Lung (tissue), 12 donors: ENCODE results near the gene RXRA. TPM values are rescaled to one million over a fixed set of nuclear protein-coding genes. Genes with fewer than 3 reads are reported as not detected.

Experiments
- ATAC-seq: fragments of 200-7000 bp; cut with Tn5 transposase; one replicate; pipeline ENCODE4 v1.9.1; 2020; ENCODE audit warnings: moderate number of reproducible peaks; ENCODE audit not compliant: insufficient read depth, low FRiP score
- DNase-seq, 3 donors: peaks; one replicate each; pipeline ENCODE4 v3.0.0-alpha.2; 2013 to 2017
- H3K27ac ChIP-seq, 2 donors: one replicate each; pipeline ENCODE4 v1.5.1; 2013; ENCODE audit warnings: mild to moderate bottlenecking in 2 of 2, moderate library complexity in 2 of 2, control low read depth in 1 of 2, inconsistent platforms in 1 of 2, low read depth in 1 of 2, low read length in 1 of 2
- H3K27me3 ChIP-seq, 3 donors: one replicate each; pipeline ENCODE4 v1.5.1; 2013; ENCODE audit warnings: low read length in 2 of 3; ENCODE audit not compliant: control insufficient read depth in 3 of 3, insufficient read depth in 3 of 3
- H3K36me3 ChIP-seq, 4 donors: one replicate each; pipeline ENCODE4 v1.5.1; 2013; ENCODE audit warnings: low read length in 4 of 4, mild to moderate bottlenecking in 1 of 4, moderate library complexity in 1 of 4; ENCODE audit not compliant: control insufficient read depth in 4 of 4, insufficient read depth in 4 of 4
- H3K4me1 ChIP-seq, 5 donors: one replicate each; pipeline ENCODE4 v1.5.1; 2013; ENCODE audit warnings: low read length in 5 of 5, mild to moderate bottlenecking in 2 of 5, moderate library complexity in 1 of 5; ENCODE audit not compliant: control insufficient read depth in 5 of 5, insufficient read depth in 5 of 5
- H3K4me3 ChIP-seq: one replicate; pipeline ENCODE4 v1.5.1; 2013; ENCODE audit warnings: mild to moderate bottlenecking, control low read depth, moderate library complexity
- H3K9ac ChIP-seq, 2 donors: one replicate each; pipeline ENCODE4 v1.5.1; 2013; ENCODE audit warnings: low read length in 2 of 2, control low read depth in 1 of 2; ENCODE audit not compliant: insufficient read depth in 1 of 2
- H3K9me3 ChIP-seq, 4 donors: one replicate each; pipeline ENCODE4 v1.5.1; 2013; ENCODE audit warnings: low read length in 3 of 4, mild to moderate bottlenecking in 1 of 4, moderate library complexity in 1 of 4; ENCODE audit not compliant: control insufficient read depth in 4 of 4, insufficient read depth in 3 of 4
- CTCF ChIP-seq: IDR thresholded peaks from 2 replicates; pipeline ENCODE4 v1.5.1; 2012; ENCODE audit warnings: mild to moderate bottlenecking; ENCODE audit errors: control extremely low read depth, extremely low read depth
- WGBS, 2 donors: extraction: QIAGEN DNeasy Blood & Tissue Kit; methylation state at CpG; one replicate each; pipeline ENCODE4 v1.1.7; 2013; 5-methylcytosine and 5-hydroxymethylcytosine counted together
- polyA plus RNA-seq, 2 donors: library from polyadenylated mRNA; stranded (reverse); fragments of 200-250 nt; gene quantifications; one replicate each; pipeline ENCODE4 v1.2.1, GENCODE V29; 2013
- total RNA-seq, 2 donors: library from RNA; depleted of rRNA in 1 of 2; stranded (reverse); fragments of >200 nt in 1 of 2; gene quantifications; one replicate each; pipeline ENCODE4 v1.2.1, GENCODE V29; 2014 to 2021
- donor health status: control.
- donor health status: control.
- donor health status: Bipolar disorder and iron deficiency.
- donor health status: healthy.
- donor health status: DM: yes; HTN: yes; CAD: no.

Gene RXRA
- total and polyA plus RNA-seq, 4 donors = 24.2 to 85.2 (median 52.2) TPM

- H3K4me3 ChIP-seq = no peak overlapping the region
- ATAC-seq (no peak), DNase-seq (no peak)
- no peak overlapping the region for H3K9ac ChIP-seq
- H3K27ac ChIP-seq = peak overlapping the region; percentile 55 to 79
- no peak for TF ChIP-seq CTCF
- no peaks in the 10 kb centered on the region for H3K27me3 ChIP-seq
- H3K36me3 ChIP-seq = peaks cover 0 to 49% (median 13%) of the 10 kb centered on the region in 4 donors
- H3K9me3 ChIP-seq = no peaks in the 10 kb centered on the region
- WGBS, 2 donors = 69 to 79% methylated on average over 27 to 30 of the region's 30 CpGs
- H3K4me1 ChIP-seq = peaks cover 5 to 45% (median 27%) of the 10 kb centered on the region in 5 donors
These were observed 107.9 kb downstream of the RXRA start for GRCh38 chr9:134433909-134434882.

- H3K9ac ChIP-seq = no peak overlapping the region
- 20 to 26% methylated on average over 16 to 17 of the region's 17 CpGs for WGBS, 2 donors
These were observed 108.7 kb downstream of the RXRA start for GRCh38 chr9:134434894-134435506.

GRCh38 chr9:134435550-134436378 is 109.5 kb downstream of the RXRA start:
- no peak for TF ChIP-seq CTCF
- peak overlapping the region in 1 of 2 donors; percentile 23 for H3K27ac ChIP-seq
- WGBS, 2 donors = 69 to 79% methylated on average over 17 of the region's 17 CpGs
- peaks cover 0 to 37% (median 13%) of the 10 kb centered on the region in 4 donors for H3K36me3 ChIP-seq
- no peak overlapping the region for H3K9ac ChIP-seq
- peaks cover 5 to 43% (median 27%) of the 10 kb centered on the region in 5 donors for H3K4me1 ChIP-seq
- peak; percentile 91 to 95 (median 93) for DNase-seq
- no peaks in the 10 kb centered on the region for H3K27me3 ChIP-seq
- H3K9me3 ChIP-seq = no peaks in the 10 kb centered on the region
- no peak for ATAC-seq
- H3K4me3 ChIP-seq = no peak overlapping the region

More at GRCh38 chr9:134434894-134435506, 108.7 kb downstream of the RXRA start:
- Histone ChIP-seq H3K9me3 (no peaks in the 10 kb centered on the region), H3K27ac (peak overlapping the region; percentile 65 to 79), H3K4me1 (peaks cover 5 to 45% (median 27%) of the 10 kb centered on the region in 5 donors), H3K36me3 (peaks cover 0 to 44% (median 13%) of the 10 kb centered on the region in 4 donors), H3K27me3 (no peaks in the 10 kb centered on the region), H3K4me3 (no peak overlapping the region)
- TF ChIP-seq CTCF = no peak
- ATAC-seq (peak; percentile 71), DNase-seq (peak; percentile 99 to 100 (median 100))
